HAP-1 (cell line): ENCODE measurements around the gene GDF15.
"Not testable (repeated sequence)": the region's sequence is repeated elsewhere in the genome, so short reads cannot be mapped to it uniquely, and the experiment has no call there.

Experiments
- DNase-seq, 2 experiments: peaks; one replicate each; pipeline ENCODE4 v3.0.0-alpha.2; 2016 to 2020; ENCODE audit warnings: low spot score in 2 of 2
- H3K27me3 ChIP-seq: fragments of 250-450 bp; sonication (Bioruptor Pico); 2 replicates; pipeline ENCODE4 v1.5.1; 2020; ENCODE audit warnings: low read depth, mild to moderate bottlenecking, moderate library complexity
- H3K36me3 ChIP-seq: fragments of 250-450 bp; sonication (Bioruptor Pico); replicated peaks from 2 replicates; pipeline ENCODE4 v1.5.1; 2020; ENCODE audit warnings: mild to moderate bottlenecking
- H3K4me1 ChIP-seq: fragments of 250-450 bp; sonication (Bioruptor Pico); 2 replicates; pipeline ENCODE4 v1.5.1; 2020; ENCODE audit warnings: mild to moderate bottlenecking
- H3K4me3 ChIP-seq: fragments of 250-450 bp; sonication (Bioruptor Pico); 2 replicates; pipeline ENCODE4 v1.5.1; 2020; ENCODE audit warnings: mild to moderate bottlenecking, moderate library complexity
- H3K9me3 ChIP-seq: fragments of 250-450 bp; sonication (Bioruptor Pico); 2 replicates; pipeline ENCODE4 v1.5.1; 2020; ENCODE audit warnings: mild to moderate bottlenecking, moderate library complexity
- in situ Hi-C: fragments of 300-500 bp; cut with MboI; formaldehyde crosslinking; loops from 3 replicates; pipeline ENCODE4 v1.14.3; 2020; ENCODE audit warnings: low sequenced_read_pairs, inconsistent platforms, mixed read lengths

GDF15 gene, protein sequence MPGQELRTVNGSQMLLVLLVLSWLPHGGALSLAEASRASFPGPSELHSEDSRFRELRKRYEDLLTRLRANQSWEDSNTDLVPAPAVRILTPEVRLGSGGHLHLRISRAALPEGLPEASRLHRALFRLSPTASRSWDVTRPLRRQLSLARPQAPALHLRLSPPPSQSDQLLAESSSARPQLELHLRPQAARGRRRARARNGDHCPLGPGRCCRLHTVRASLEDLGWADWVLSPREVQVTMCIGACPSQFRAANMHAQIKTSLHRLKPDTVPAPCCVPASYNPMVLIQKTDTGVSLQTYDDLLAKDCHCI

DNA sequence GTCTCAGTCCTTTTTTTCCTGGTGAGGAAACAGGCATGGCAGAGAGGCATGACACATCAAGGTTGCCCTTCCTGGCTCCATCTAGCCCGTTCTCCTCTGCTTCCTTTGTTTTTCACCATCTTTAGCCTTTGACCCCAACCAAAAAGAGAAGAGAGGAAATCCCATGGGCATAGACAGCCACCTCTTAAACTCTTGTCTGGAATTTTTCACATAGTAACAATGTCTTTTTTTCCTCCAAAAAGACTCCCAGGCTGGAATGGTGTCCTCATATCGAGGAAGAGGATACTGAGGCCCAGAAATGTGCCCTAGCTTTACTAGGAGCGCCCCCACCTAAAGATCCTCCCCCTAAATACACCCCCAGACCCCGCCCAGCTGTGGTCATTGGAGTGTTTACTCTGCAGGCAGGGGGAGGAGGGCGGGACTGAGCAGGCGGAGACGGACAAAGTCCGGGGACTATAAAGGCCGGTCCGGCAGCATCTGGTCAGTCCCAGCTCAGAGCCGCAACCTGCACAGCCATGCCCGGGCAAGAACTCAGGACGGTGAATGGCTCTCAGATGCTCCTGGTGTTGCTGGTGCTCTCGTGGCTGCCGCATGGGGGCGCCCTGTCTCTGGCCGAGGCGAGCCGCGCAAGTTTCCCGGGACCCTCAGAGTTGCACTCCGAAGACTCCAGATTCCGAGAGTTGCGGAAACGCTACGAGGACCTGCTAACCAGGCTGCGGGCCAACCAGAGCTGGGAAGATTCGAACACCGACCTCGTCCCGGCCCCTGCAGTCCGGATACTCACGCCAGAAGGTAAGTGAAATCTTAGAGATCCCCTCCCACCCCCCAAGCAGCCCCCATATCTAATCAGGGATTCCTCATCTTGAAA is at the start of gene GDF15:
Gene GDF15 (plus strand): TSS at position 484 of the 868 bp plus-strand sequence. CDS start 32 bp downstream, at position 516.
- peaks cover 3% of the 10 kb centered on the region for H3K4me1 ChIP-seq
- peak in 1 of 2 experiments; percentile 69 for DNase-seq
- in situ Hi-C loops, result no loop called here
- peaks cover 4% of the 10 kb centered on the region; the same call in 1 of the 2 replicates for H3K27me3 ChIP-seq
- no peaks in the 10 kb centered on the region for H3K36me3 ChIP-seq
- H3K9me3 ChIP-seq, result no peaks in the 10 kb centered on the region
- H3K4me3 ChIP-seq, result peak within 1 kb of the TSS; percentile 12

DNA sequence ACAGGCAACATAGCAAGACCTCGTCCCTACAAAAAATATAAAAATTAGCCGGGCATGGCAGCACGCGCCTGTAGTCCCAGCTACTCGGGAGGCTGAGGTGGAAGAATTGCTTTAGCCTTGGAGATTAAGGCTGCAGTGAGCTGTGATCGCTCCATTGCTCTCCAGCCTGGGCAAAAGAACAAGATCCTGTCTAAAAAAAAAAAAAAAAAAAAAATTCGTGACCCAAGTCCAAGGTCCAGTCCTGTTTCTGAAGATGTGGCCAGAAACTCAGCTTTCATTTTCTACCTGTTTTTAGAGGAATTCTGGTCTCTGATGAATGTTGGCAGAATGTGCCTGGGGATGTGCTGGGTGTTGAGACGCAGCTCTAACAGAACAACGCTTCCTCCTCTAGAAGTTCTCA is 47.4 kb upstream of the GDF15 start:
- Histone ChIP-seq H3K9me3 (no peaks in the 10 kb centered on the region), H3K4me1 (peaks cover 4% of the 10 kb centered on the region), H3K36me3 (no peaks in the 10 kb centered on the region), H3K27me3 (no peaks in the 10 kb centered on the region), H3K4me3 (no peak overlapping the region)
- in situ Hi-C loops, result no loop called here
- DNase-seq, result no peak

DNA sequence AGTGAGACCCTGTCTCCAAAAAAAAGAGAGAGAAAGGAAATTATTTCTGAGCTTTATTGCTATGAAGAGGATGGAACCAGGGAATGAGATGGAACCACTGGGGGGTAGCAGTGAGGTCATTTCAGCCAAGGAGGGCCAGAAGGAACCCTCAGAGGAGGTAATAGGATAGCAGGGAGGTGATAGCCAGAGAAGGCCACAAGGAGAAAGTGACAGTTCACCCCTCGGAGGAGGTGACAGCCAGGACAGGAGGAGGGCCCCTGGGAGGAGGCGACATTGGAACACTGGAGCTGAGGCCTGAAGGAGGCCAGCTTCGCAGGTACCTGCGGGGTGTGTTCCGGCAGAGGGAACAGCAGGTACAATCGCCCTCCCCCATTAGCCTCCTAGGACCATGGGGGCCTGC is 46.2 kb upstream of the GDF15 start:
- Histone ChIP-seq H3K27me3 (no peaks in the 10 kb centered on the region), H3K4me3 (peak overlapping the region; percentile 68), H3K4me1 (peaks cover 4% of the 10 kb centered on the region), H3K36me3 (no peaks in the 10 kb centered on the region), H3K9me3 (no peaks in the 10 kb centered on the region)
- peak; percentile 46 to 51 for DNase-seq
- in situ Hi-C loops, result no loop called here

DNA sequence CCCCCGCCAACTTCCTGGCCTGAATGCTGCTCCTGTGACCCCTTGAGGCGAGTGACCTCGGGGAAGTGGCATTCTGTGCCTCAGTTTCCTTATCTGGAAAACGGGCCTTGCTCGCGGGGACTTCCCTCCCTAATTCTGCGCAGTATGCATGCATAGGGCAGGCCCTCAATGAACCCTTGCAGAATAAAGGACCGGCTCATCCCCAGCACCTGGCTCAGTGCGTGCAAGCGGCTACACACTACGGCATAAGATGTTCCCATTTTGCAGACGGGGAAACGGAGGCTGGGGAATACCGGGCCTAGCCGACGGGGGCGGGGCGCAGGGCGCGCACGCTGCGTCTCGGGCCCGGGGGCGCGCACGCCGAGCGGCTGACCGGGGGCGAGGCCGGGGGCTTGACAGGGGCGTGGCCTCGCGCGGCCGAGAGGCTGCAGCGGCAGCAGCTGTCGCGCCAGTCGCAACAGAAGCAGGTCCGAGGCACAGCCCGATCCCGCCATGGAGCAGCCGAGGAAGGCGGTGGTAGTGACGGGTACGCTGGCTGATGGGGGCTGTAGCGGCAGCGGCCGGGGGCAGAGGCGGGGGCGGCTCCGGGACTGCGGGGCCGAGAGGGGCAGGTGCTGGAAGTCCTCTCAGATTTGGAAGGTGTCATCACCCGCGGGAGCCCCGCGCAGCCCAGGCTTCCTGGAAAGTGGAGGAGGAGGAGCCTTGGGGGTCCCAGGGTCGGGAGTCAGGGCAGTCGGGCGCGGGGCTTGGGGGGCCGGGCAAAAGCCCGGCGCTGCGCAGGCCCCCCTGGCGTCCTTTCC is 45.6 kb upstream of the GDF15 start, which contains the start of gene PGPEP1:
Gene PGPEP1 (plus strand): TSS at position 409 of the 800 bp plus-strand sequence. CDS start 84 bp downstream, at position 493.
- Histone ChIP-seq H3K27me3 (no peaks in the 10 kb centered on the region), H3K36me3 (no peaks in the 10 kb centered on the region), H3K4me3 (peak within 1 kb of the TSS; percentile 68), H3K9me3 (no peaks in the 10 kb centered on the region), H3K4me1 (peaks cover 4% of the 10 kb centered on the region)
- in situ Hi-C loops, result no loop called here
- peak; percentile 38 to 81 for DNase-seq

DNA sequence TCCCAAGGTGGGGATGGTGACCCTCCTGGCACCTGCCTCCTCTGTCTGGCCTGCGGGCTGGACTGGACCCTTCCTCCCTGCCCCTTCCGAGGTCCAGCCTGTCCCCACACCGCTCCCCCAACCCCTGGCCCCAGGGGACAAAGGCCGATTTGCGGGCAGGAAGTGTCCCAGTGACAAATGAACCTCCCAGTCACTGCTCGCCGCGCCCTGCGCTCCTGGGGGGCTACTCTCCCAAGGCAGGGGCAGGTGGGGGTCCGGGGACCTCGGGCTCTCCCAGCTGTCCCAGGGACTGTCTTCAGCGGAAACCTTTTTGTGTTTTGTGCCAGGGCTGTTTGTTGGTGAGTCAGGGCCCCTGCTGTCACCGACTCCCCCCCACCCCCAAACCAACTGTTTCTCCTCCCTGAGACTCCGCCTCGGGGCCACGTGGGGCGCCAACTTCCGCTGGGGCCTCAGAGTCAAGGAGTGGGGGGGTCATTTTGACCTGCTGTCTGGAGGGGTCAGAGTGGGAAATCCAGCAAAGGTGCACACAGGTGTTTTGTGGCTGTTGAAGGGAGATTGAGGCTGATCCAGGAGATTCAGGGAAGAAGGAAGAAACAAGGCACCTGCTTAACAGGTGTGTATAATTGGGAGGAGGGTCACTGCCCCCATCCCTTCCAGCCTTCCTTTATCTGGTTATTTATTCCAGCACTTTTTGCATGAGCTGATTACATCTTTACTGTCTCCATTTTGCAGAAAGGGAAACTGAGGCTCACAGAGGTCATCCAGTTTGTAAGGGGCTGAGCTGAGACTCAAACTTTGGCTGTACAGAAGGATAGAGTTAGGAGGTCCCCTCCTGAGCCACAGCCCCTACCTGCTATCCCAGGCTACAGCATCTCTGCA is 44.7 kb upstream of the GDF15 start:
- Histone ChIP-seq H3K36me3 (no peaks in the 10 kb centered on the region), H3K9me3 (no peaks in the 10 kb centered on the region), H3K27me3 (no peaks in the 10 kb centered on the region), H3K4me1 (peaks cover 4% of the 10 kb centered on the region), H3K4me3 (peak overlapping the region; percentile 68)
- peak in 1 of 2 experiments; percentile 49 for DNase-seq
- in situ Hi-C loops, result no loop called here

DNA sequence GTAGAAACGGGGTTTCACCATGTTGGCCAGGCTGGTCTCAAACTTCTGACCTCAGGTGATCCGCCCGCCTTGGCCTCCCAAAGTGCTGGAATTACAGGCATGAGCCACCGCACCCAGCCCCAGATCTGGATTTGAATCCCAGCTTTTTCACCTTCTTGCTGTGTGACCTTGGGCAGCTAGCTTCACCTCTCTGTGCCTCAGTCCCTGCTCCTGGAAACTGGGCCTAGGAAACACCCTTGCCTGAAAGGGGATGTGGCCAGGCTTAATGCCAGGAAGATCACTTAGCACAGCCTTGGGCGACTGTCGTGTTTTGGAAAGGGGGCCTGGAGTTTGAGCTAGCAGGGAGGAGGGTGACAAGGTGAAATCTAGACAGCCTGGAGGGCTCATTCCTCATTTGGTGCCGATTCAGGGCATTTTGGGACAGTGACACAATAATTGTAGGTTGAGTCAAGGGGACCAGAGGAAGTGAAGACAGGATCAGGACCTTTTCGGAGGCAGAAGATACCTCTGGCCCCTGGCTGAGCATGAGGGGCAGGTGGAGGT is 43.8 kb upstream of the GDF15 start:
- DNase-seq, result no peak
- H3K4me3 ChIP-seq, result no peak overlapping the region
- no peaks in the 10 kb centered on the region for H3K9me3 ChIP-seq
- peaks cover 4% of the 10 kb centered on the region for H3K4me1 ChIP-seq
- H3K36me3 ChIP-seq, result no peaks in the 10 kb centered on the region
- in situ Hi-C loops, result no loop called here
- no peaks in the 10 kb centered on the region for H3K27me3 ChIP-seq

DNA sequence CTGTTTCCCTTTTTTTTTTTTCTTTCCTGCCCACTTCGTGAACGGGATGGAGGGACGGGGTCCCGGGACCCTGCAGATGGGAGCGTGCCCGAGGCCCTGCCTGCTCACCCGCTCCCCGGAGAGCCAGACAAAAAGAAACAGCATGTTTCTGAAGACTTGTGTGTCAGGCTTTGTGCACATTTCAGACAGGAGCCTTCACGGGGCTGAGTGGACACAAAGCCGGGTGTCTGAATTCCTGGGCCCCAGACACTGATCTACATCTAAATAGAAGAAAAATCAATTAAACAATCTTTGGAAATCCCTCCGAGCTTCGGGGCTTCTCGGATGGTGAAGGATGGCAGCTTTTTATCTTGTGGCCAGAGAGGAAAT is 41.4 kb upstream of the GDF15 start:
- no peak for DNase-seq
- Histone ChIP-seq H3K36me3 (no peaks in the 10 kb centered on the region), H3K9me3 (no peaks in the 10 kb centered on the region), H3K4me3 (no peak overlapping the region), H3K4me1 (peaks cover 4% of the 10 kb centered on the region), H3K27me3 (no peaks in the 10 kb centered on the region; the same call in 1 of the 2 replicates)
- in situ Hi-C loops, result no loop called here

DNA sequence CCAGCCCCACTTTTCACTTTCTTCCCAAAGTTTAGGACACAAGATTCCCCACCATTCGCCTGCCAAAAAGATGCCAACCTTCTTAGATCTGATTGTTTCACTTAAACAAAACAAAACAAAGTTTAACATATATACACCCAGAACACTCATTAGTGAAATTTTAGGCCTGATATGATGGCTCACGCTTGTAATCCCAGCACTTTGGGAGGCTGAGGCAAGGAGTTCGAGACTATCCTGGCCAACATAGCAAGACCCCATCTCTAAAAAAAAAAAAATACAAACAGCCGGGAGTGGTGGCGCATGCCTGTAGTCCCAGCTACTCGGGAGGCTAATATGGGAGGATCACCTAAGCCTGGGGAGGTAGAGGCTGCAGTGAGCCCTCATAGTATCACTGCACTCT is 40.7 kb upstream of the GDF15 start:
- Histone ChIP-seq H3K9me3 (no peaks in the 10 kb centered on the region), H3K36me3 (no peaks in the 10 kb centered on the region), H3K27me3 (no peaks in the 10 kb centered on the region; the same call in 1 of the 2 replicates), H3K4me1 (no peaks in the 10 kb centered on the region), H3K4me3 (no peak overlapping the region)
- DNase-seq, result no peak
- in situ Hi-C loops, result no loop called here

DNA sequence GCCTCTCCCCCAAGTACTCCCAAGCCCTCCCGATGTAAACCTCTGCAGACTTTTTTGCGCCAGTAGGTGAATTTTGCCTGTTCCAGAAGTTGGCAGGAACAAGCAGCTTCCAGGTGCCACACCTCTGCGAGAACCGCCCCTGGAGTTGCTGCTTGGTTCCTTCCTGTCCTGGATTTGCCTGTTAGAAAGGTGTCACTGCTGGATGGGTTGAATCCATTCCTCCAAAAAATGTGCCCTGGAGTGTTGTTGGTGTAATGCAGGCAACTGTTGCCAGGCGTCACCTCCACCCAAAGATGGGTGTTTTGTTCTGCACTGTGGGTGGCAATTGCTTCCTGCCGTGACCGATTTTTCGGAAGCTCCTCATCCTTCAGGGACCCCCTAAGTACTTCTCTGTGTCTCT is 39.9 kb upstream of the GDF15 start:
- in situ Hi-C loops, result no loop called here
- H3K4me1 ChIP-seq, result no peaks in the 10 kb centered on the region
- H3K36me3 ChIP-seq, result no peaks in the 10 kb centered on the region
- H3K27me3 ChIP-seq, result no peaks in the 10 kb centered on the region; the same call in 1 of the 2 replicates
- no peak overlapping the region for H3K4me3 ChIP-seq
- no peak for DNase-seq
- no peaks in the 10 kb centered on the region for H3K9me3 ChIP-seq

DNA sequence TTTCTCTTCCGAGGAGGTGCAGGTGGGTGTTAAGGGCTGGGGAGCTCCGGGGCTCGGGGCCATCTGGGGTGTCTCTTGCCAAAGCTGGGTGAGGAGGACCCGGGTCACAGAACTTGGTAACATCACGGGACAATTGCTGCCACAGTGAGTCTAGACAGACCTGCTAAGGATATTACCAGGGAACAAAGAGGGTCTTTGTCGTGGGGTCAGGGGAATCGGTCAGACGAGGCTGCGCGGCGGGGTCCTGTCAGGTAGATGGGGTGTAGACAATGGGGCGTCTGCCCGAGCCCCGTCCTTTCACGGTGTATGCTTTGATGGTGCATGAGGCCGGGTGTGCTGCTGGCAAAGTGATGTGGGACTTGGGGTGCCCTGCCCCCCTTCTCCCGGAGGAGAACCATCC is 37.8 kb upstream of the GDF15 start:
- Histone ChIP-seq H3K4me3 (no peak overlapping the region), H3K27me3 (no peaks in the 10 kb centered on the region; the same call in 1 of the 2 replicates), H3K9me3 (no peaks in the 10 kb centered on the region), H3K36me3 (no peaks in the 10 kb centered on the region), H3K4me1 (no peaks in the 10 kb centered on the region)
- in situ Hi-C loops, result no loop called here
- no peak for DNase-seq

DNA sequence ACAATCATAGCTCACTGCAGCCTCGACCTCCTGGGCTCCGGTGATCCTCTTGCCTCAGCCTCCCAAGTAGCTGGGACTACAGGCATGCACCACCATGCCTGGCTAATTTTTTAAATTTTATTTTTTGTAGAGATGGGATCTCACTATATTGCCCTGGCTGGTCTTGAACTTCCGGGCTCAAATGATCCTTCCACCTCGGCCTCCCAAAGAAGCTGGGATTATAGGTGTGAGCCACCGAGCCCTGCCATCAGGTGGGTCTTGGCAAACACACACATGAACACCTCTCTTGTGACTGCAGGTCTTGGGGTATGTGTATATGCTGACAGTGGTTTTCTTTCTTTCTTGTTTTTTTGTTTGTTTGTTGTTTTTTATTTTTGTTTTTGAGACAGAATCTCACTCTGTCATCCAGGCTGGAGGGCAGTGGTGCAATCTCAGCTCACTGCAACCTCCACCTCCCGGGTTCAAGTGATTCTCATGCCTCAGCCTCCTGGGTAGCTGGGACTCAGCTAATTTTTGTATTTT is 37.1 kb upstream of the GDF15 start:
- H3K36me3 ChIP-seq, H3K27me3 ChIP-seq, H3K4me3 ChIP-seq, H3K9me3 ChIP-seq, DNase-seq, in situ Hi-C loops, H3K4me1 ChIP-seq: not testable (repeated sequence)

DNA sequence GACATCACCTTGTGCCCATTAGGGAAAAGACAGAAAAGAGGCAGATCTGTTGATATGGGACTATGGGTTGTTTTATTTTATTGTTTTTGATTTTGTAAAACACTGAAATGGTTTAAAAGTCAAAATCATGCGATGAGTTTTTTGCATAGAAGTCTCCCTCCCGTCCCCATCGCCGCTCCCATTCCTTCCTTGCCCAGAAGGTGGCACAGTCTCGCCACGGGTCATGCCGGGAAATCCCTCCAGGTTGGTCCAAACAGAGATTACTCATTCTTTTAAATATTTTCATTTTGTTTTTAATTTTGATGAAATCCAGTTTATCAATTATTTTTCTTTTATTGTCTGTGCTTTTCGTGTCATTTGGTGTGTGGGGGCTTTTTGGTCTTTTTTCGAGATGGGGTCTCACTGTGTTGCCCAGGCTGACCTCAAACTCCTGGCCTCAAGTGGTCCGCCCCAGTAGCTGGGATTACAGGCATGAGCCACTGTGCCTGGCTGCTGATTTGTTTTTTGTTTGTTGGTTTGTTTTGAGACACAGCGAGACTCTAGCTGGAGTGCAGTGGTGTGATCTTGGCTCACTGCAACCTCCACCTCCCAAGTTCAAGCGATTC is 36.3 kb upstream of the GDF15 start:
- Histone ChIP-seq H3K9me3 (no peaks in the 10 kb centered on the region), H3K27me3 (no peaks in the 10 kb centered on the region; the same call in 1 of the 2 replicates), H3K4me3 (no peak overlapping the region), H3K36me3 (no peaks in the 10 kb centered on the region), H3K4me1 (no peaks in the 10 kb centered on the region)
- peak; percentile 31 to 75 for DNase-seq
- in situ Hi-C loops, result loop anchor here (5.0 kb wide), 1 partner anchor 58 kb away; no protein-coding TSS in a partner anchor
